ENCODE results near the gene NFE2L3. TPM values are rescaled to one million over a fixed set of nuclear protein-coding genes. Genes with fewer than 3 reads are reported as not detected.

Gene NFE2L3
- total and polyA plus RNA-seq, 2 of the 4 experiments (the other 2 are of a cell fraction): 28.0 to 43.2 TPM

DNA sequence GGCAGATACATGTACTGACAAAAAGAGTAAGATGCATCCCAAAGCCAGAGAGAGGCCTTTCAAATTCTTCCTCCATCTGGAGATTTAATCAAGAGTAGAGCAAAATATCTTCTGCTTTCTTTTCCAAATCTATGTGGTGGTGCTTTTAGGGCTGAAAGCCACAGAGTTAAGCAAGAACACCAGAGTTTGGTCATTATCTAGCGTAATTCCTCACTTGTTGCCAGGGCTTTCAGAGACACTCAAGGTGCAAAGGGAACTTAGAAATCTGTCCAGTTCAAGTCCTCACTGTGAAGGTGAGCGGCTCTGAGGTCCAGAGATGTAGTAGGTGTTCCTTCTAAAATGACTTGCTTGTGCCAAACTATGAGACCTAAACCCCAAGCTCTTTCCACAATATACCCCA is 10.9 kb upstream of the NFE2L3 start:
- Histone ChIP-seq H2AFZ (replicated peaks; ENCODE audit: low read length, poor library complexity) (no peak overlapping the region), H3K18ac (ENCODE audit: low read depth, low read length) (no peak overlapping the region), H3K9me3 (ENCODE audit: control insufficient read depth, insufficient read depth, low read length) (no peaks in the 10 kb centered on the region), H3K79me1 (ENCODE audit: low read depth in 1 of 2, low read length in 2 of 2) (no peaks in the 10 kb centered on the region), H3K36me3 (ENCODE audit: control insufficient read depth, insufficient read depth, low read length) (no peaks in the 10 kb centered on the region), H3K4ac (ENCODE audit: low read depth, low read length) (no peak overlapping the region), H4K91ac (ENCODE audit: insufficient read depth, low read depth, low read length) (no peak overlapping the region), H3K4me1 (ENCODE audit: control insufficient read depth, insufficient read depth, low read length) (0 out of 2 replicates have a peak, but pooled peaks cover 2% of the 10 kb centered on the region), H2AK9ac (replicated peaks; ENCODE audit: low read depth, low read length, poor library complexity) (no peak overlapping the region), H2AK5ac (ENCODE audit: low read depth, low read length) (no peak overlapping the region), H2BK20ac (ENCODE audit: low read depth, low read length) (no peak overlapping the region), H2BK15ac (ENCODE audit: low read depth, low read length) (no peak overlapping the region), H2BK120ac (ENCODE audit: low read depth, low read length) (no peak overlapping the region), H4K5ac (ENCODE audit: low read depth, low read length) (no peak overlapping the region), H3K9ac (ENCODE audit: low read depth, low read length) (no peak overlapping the region), H3K23ac (ENCODE audit: low read depth, low read length) (no peak overlapping the region), H3K4me2 (ENCODE audit: low read depth, low read length) (no peak overlapping the region), H3K14ac (replicated peaks; ENCODE audit: low read depth, low read length) (no peak overlapping the region), H3K56ac (ENCODE audit: extremely low read depth, insufficient read depth, low read length) (no peak overlapping the region), H3K9me1 (ENCODE audit: insufficient read depth, low read length) (peaks cover 4% of the 10 kb centered on the region; the same call in 1 of the 2 replicates), H3K27ac (ENCODE audit: insufficient read depth, low read length) (no peak overlapping the region), H4K20me1 (ENCODE audit: insufficient read depth, low read length) (no peaks in the 10 kb centered on the region), H2BK5ac (ENCODE audit: low read depth, low read length, poor library complexity, severe bottlenecking) (no peak overlapping the region), H4K8ac (ENCODE audit: low read depth in 2 of 2, low read length in 2 of 2) (no peak overlapping the region), H3K27me3 (ENCODE audit: control insufficient read depth, insufficient read depth, low read length) (0 out of 2 replicates have a peak, but pooled peaks cover 2% of the 10 kb centered on the region), H3K4me3 (ENCODE audit: insufficient read depth, low read depth, low read length) (no peak overlapping the region)
- no peak for DNase-seq
- BruUV-seq (replicated peaks): no TSS peak
- POLR2A ChIA-PET (ENCODE audit: unreplicated experiment): no interaction called here
- ATAC-seq (ENCODE audit: low read depth): no peak
- in situ Hi-C loops (cut with MboI; ENCODE audit: low sequenced_read_pairs): no loop called here
- CTCF ChIA-PET: no interaction called here
- no CpG with 5 or more reads among the region's 2 CpGs for whole genome bisulfite sequencing, 2 experiments (ENCODE audit: extremely low coverage in 2 of 2, insufficient read length in 1 of 2)
- TF ChIP-seq POLR2A (IDR thresholded peaks at IDR 0.05; ENCODE audit: low read depth, low read length) (no peak), MAFK (IDR thresholded peaks at IDR 0.05; ENCODE audit: low read depth, low read length) (no peak), CHD1 (IDR thresholded peaks at IDR 0.05; ENCODE audit: low read depth, low read length) (no peak)
- TF ChIP-seq, protein P1, sequence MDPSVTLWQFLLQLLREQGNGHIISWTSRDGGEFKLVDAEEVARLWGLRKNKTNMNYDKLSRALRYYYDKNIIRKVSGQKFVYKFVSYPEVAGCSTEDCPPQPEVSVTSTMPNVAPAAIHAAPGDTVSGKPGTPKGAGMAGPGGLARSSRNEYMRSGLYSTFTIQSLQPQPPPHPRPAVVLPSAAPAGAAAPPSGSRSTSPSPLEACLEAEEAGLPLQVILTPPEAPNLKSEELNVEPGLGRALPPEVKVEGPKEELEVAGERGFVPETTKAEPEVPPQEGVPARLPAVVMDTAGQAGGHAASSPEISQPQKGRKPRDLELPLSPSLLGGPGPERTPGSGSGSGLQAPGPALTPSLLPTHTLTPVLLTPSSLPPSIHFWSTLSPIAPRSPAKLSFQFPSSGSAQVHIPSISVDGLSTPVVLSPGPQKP (IDR thresholded peaks at IDR 0.05; ENCODE audit: borderline replicate concordance, low read depth, low read length): no peak
- dilution Hi-C loops (cut with HindIII; ENCODE audit: low sequenced_read_pairs, unreplicated experiment): no loop called here
- intact Hi-C loops (cut with micrococcal nuclease): no loop called here
